ENCODE data around the gene TYSND1. TPM values are rescaled to one million over a fixed set of nuclear protein-coding genes. Genes with fewer than 3 reads are reported as not detected.

TYSND1 gene
- total and polyA plus RNA-seq, 2 of the 13 experiments (the other 11 are each of a cell fraction or from before 2014, with no cell fraction given), result 3.3 to 8.9 TPM

DNA sequence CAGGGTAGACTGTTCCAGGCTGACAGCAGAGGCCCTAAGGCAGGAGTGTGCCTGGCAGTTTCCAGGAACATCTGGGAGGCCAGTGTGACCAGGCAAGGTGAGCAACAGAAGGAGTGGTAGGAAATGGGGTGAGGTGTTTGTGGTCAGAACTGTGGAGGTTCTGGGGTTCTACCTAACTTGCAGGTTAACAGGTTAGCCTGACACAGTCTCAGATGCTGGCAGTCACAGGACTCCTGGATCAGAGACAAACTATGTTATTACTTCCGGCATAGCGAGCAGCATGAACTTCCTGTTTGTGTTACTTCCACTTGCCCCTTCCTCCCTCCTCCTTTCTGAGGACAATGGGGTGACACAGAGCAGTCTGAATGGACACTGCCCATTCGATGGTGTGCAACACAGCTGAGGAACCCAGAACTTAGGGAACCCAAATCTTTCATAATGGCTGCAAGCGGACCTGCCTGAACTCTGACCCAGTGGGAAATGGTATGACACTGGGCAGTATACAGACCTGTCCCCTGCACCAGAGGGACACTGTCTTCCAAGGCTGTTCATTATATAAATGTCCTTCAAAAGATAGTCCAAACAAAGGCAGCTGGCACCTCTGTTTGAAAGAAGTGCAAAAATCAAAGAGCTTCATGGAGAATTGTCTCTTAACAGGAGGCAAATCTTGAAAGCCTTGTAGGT lies 27.7 kb upstream of the TYSND1 start (continued):
- no peak for TF ChIP-seq ZHX2 (IDR thresholded peaks at IDR 0.05; ENCODE audit: low read depth)
- no peak for TF ChIP-seq ZHX2 (CRISPR knock-in tag; IDR thresholded peaks at IDR 0.05; ENCODE audit: borderline replicate concordance)
- TF ChIP-seq JUN (CRISPR knock-in tag; IDR thresholded peaks at IDR 0.05), result 0 out of 2 replicates have a peak, but pooled peaks have one; percentile 39
- TF ChIP-seq YEATS4 (CRISPR knock-in tag; IDR thresholded peaks at IDR 0.05; ENCODE audit: borderline replicate concordance), result peak; percentile 69
- TF ChIP-seq HCFC1 (IDR thresholded peaks at IDR 0.05; ENCODE audit: low read depth, low read length), result no peak
- TF ChIP-seq GATAD2A (CRISPR knock-in tag; IDR thresholded peaks at IDR 0.05), result peak; percentile 71; the same call in 1 of the 2 replicates
- no peak for TF ChIP-seq MED8 (CRISPR knock-in tag; IDR thresholded peaks at IDR 0.05; ENCODE audit: insufficient replicate concordance)
- TF ChIP-seq BCL6 (CRISPR knock-in tag; IDR thresholded peaks at IDR 0.05), result peak; percentile 43; the same call in 1 of the 2 replicates
- peak; percentile 50; the same call in 1 of the 2 replicates for TF ChIP-seq ARID5B (CRISPR knock-in tag; IDR thresholded peaks at IDR 0.05)
- no peak for TF ChIP-seq NCOR1 (IDR thresholded peaks at IDR 0.05; ENCODE audit: borderline replicate concordance, low read length)
- no peak for TF ChIP-seq REXO4 (CRISPR knock-in tag; IDR thresholded peaks at IDR 0.05; ENCODE audit: borderline replicate concordance)
- TF ChIP-seq MAFK (conservative IDR thresholded peaks at IDR 0.05 in 1 of 2, IDR thresholded peaks at IDR 0.05 in 1 of 2; ENCODE audit: low read length in 2 of 2), result no peak
- no peak for TF ChIP-seq REST (IDR thresholded peaks at IDR 0.05; ENCODE audit: borderline replicate concordance in 1 of 2, low read depth in 1 of 2, low read length in 2 of 2)
- TF ChIP-seq SP1 (IDR thresholded peaks at IDR 0.05), result no peak
- TF ChIP-seq SP1 (CRISPR knock-in tag; IDR thresholded peaks at IDR 0.05), result 0 out of 2 replicates have a peak, but pooled peaks have one; percentile 33
- TF ChIP-seq MEIS1 (CRISPR knock-in tag; IDR thresholded peaks at IDR 0.05; ENCODE audit: borderline replicate concordance), result peak; percentile 73; the same call in 1 of the 2 replicates

Data from HepG2 (cell line).